HG03196 (cell line): ENCODE measurements around the gene GNAO1.
"Not testable (repeated sequence)": the region's sequence is repeated elsewhere in the genome, so short reads cannot be mapped to it uniquely, and the experiment has no call there.

Experiments used
- ATAC-seq: cut with Tn5 transposase; IDR thresholded peaks from one replicate; pipeline ENCODE4 v1.9.1; 2021; ENCODE audit not compliant: unreplicated experiment

Gene GNAO1

GRCh38 chr16:56382459-56382858, 191.2 kb downstream of the GNAO1 start:
- ATAC-seq = no peak

- no peak for ATAC-seq
Measured at GRCh38 chr16:56382901-56383355, 191.6 kb downstream of the GNAO1 start.

- no peak for ATAC-seq
Measured at GRCh38 chr16:56384074-56384721, 192.9 kb downstream of the GNAO1 start.

- ATAC-seq = no peak
Measured at GRCh38 chr16:56387396-56387795, 196.1 kb downstream of the GNAO1 start.

DNA sequence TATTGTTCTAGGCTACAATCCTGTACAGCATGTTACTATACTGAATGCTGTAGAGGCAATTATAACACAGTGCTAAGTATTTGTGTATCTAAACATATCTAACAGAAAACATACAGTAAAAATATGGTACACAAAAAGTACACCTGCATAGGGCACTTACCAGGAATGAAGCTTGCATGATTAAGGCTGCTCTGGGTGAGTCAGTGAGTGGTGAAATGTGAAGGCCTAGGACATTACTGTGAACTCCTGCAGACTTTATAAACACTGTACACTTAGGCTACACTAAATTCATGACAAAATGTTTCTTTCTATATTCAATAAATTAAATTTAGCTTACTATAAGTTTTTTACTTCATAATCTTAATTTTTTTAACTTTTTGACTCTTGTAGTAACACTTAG, 196.9 kb downstream of the GNAO1 start:
- no peak for ATAC-seq

GRCh38 chr16:56389554-56389953, 198.3 kb downstream of the GNAO1 start:
- ATAC-seq = no peak

DNA sequence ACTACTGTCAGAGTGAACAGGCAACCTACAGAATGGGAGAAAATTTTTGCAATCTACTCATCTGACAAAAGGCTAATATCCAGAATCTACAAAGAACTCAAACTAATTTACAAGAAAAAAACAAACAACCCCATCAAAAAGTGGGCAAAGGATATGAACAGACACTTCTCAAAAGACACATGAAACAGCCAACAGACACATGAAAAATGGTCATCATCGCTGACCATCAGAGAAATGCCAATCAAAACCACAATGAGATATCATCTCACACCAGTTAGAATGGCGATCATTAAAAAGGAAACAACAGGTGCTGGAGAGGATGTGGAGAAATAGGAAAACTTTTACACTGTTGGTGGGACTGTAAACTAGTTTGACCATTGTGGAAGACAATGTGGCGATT, 205.4 kb downstream of the GNAO1 start:
- not testable (repeated sequence) for ATAC-seq

DNA sequence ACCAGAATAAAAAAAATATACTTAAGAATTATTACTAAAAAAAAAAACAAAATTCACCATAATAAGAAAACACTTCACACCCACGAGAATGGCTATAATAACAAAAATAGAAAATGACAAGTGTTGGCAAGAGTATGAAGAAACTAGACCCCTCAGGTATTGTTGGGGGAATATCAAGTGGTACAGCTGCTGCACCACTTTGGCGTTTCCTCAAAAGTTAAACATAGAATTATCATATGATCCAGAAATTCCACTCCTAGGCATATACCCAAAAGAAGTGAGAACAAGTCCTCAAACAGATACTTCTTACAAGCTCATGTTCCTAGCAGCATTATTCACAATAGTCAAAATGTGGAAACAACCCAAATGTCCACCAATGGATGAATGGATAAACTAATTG, 207.8 kb downstream of the GNAO1 start:
- ATAC-seq = no peak

DNA sequence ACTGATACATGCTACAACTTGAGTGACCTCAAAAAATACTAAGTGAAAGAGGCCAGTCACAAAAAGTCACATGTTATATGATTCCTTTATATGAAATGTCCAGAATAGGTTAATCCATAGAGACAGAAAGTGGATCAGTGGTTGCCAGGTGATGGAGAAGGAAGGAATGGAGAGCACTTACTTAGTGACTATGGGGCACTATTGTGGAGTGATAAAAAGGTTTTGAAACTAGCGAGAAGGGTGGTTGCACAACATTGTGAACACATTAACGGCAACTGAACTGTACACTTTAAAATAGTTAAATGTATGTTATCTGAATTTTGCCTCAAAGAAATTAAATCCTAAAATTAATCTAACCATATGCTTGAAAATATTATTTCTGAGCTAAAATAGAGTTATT, 208.2 kb downstream of the GNAO1 start:
- no peak for ATAC-seq

DNA sequence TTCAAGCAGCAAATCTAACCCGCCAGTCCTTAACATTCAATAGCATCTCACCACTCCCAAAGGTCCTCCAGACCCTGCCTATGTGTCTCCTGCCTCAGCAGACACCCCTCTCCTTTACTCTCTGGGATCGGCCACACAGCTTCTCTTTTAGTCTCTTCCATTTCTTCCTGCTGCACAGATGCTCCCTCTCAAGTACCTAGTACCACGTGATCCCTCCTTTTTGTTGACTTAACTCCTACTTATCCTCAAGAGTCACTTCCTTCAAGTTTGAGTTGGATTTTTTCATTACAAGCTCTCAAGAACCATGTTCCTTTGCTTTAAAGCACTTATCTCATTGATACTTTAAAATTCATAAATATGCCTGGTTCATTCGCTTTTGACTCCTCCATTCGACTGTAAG, 209.2 kb downstream of the GNAO1 start:
- no peak for ATAC-seq

DNA sequence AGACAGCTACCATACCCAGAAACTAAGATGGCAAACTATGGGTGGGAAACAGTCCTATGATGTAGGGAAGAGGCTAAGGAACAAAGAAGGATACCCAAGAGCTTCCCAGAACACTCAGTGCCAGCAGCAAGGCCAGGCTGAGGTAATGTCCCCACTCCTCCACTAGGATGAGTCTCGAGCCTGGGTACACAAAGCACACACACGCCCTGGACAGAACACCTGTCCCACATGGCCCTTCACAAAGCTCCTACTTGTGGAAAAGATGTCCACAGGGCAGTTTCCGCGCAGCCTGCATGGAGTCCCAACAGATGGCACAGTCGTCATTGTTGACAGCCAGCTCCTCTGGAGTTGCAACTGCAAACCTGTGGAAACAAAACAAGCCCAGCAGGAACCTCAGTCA, 210.2 kb downstream of the GNAO1 start:
- no peak for ATAC-seq

GRCh38 chr16:56405977-56406672, 214.8 kb downstream of the GNAO1 start:
- ATAC-seq = no peak
